K562 (cell line): ENCODE results near the gene GNG5. TPM values are rescaled to one million over a fixed set of nuclear protein-coding genes. Genes with fewer than 3 reads are reported as not detected.

ENCODE experiments used
- CBFA2T2 ChIP-seq: fragments of 450-650 bp; conservative IDR thresholded peaks from 2 replicates; pipeline ENCODE4 v1.6.1; 2017; ENCODE audit warnings: mild to moderate bottlenecking
- DPF2 ChIP-seq: fragments of 450-650 bp; IDR thresholded peaks from 2 replicates; pipeline ENCODE4 v1.6.1; 2016
- ELF1 ChIP-seq: fragments of 200-800 bp; sonication (Bioruptor generic); IDR thresholded peaks from 2 replicates; pipeline ENCODE4 v1.6.1; 2016; ENCODE audit warnings: missing genetic modification characterization, missing compliant biosample characterization
- EP300 ChIP-seq: IDR thresholded peaks from 2 replicates; pipeline ENCODE4 v1.6.1; 2012; ENCODE audit warnings: low read length, improper control_type of control experiment
- MGA ChIP-seq: fragments of 450-650 bp; IDR thresholded peaks from 2 replicates; pipeline ENCODE4 v1.6.1; 2016; ENCODE audit warnings: mild to moderate bottlenecking, moderate library complexity
- PHF21A ChIP-seq: fragments of 450-650 bp; IDR thresholded peaks from 2 replicates; pipeline ENCODE4 v1.6.1; 2017; ENCODE audit warnings: low read depth, borderline replicate concordance
- PKNOX1 ChIP-seq: fragments of 450-650 bp; IDR thresholded peaks from 2 replicates; pipeline ENCODE4 v1.6.1; 2016
- SMARCE1 ChIP-seq: fragments of 450-650 bp; IDR thresholded peaks from 2 replicates; pipeline ENCODE4 v1.7.1; 2016; ENCODE audit warnings: mild to moderate bottlenecking
- STAT5A ChIP-seq: IDR thresholded peaks from 2 replicates; pipeline ENCODE4 v1.6.1; 2012; ENCODE audit warnings: low read length, inconsistent platforms, borderline replicate concordance
- TFAP4 ChIP-seq: sonication (generic); formaldehyde crosslinking; IDR thresholded peaks from 2 replicates; pipeline ENCODE4 v1.8.0; 2022; ENCODE audit warnings: missing genetic modification reagents, mild to moderate bottlenecking, moderate library complexity, borderline replicate concordance
- ZFX ChIP-seq: sonication (generic); formaldehyde crosslinking; IDR thresholded peaks from 2 replicates; pipeline ENCODE4 v1.8.0; 2022; ENCODE audit warnings: mild to moderate bottlenecking, missing genetic modification reagents, moderate library complexity
- ZNF277 ChIP-seq: fragments of 250-450 bp; sonication (Bioruptor Pico); IDR thresholded peaks from 2 replicates; pipeline ENCODE4 v1.8.0; 2022; ENCODE audit warnings: inconsistent platforms, mild to moderate bottlenecking, moderate library complexity, borderline replicate concordance
- ZNF707 ChIP-seq: fragments of 250-450 bp; sonication (Bioruptor Pico); conservative IDR thresholded peaks from 2 replicates; pipeline ENCODE4 v1.8.0; 2022; ENCODE audit warnings: inconsistent platforms, mild to moderate bottlenecking, moderate library complexity
- polyA plus RNA-seq, 8 experiments: library from polyadenylated mRNA; depleted of rRNA in 4 of 8; stranded (reverse) in 5 of 8; unstranded in 3 of 8; fragments of >200 nt; fragmentation: Nextera tagmentation in 2 of 8; fragmentation: Illumina TruSeq in 1 of 8; extraction: Ambion mirVana in 2 of 8; extraction: Trizol in 1 of 8; gene quantifications; 2 replicates each; pipeline versions ENCODE4 v1.2.1 to v1.2.3, GENCODE V29; 2011 to 2014; ENCODE audit warnings: inconsistent platforms in 1 of 8, missing spikeins in 1 of 8
- total RNA-seq, 7 experiments: library from RNA; depleted of rRNA in 6 of 7; stranded (reverse); fragments of >200 nt in 6 of 7; fragmentation: Illumina TruSeq in 2 of 7; extraction: Trizol in 2 of 7; gene quantifications; 2 replicates each; pipeline versions ENCODE4 v1.2.1 to v1.2.3, GENCODE V29; 2011 to 2021; ENCODE audit warnings: low replicate concordance in 1 of 7

The GNG5 gene
- total and polyA plus RNA-seq, 9 of the 15 experiments (the other 6 are each of a cell fraction or from before 2014, with no cell fraction given) = 61.9 to 243 (median 150) TPM

- TF ChIP-seq ELF1 (tag) (peak; percentile 47; the same call in 1 of the 2 replicates), TFAP4 (CRISPR knock-in tag) (peak; percentile 88), DPF2 (peak; percentile 93), ZFX (CRISPR knock-in tag) (peak; percentile 85), MGA (peak; percentile 51), ZNF707 (no peak), EP300 (peak; percentile 61), PKNOX1 (no peak), STAT5A (peak; percentile 30; the same call in 1 of the 2 replicates), SMARCE1 (peak; percentile 93), ZNF277 (CRISPR knock-in tag) (no peak), PHF21A (0 out of 2 replicates have a peak, but pooled peaks have one; percentile 46), CBFA2T2 (0 out of 2 replicates have a peak, but pooled peaks have one; percentile 23)
Measured at GRCh38 chr1:84506002-84506728, at the start of gene GNG5, which contains the start of gene SPATA1 (continued).
